BJ (cell line): ENCODE results near the gene TMEM119. TPM values are rescaled to one million over a fixed set of nuclear protein-coding genes. Genes with fewer than 3 reads are reported as not detected.

Experiments
- CTCF ChIA-PET: fragments of 350-600 bp; formaldehyde crosslinking; extraction: SDS; loops from one replicate; lab custom pipeline; 2021; ENCODE audit warnings: antibody characterized with exemption, inconsistent platforms; lab: Yijun Ruan, JAX
- POLR2A ChIA-PET: fragments of 300-600 bp; sonication (Branson Sonifier 250); formaldehyde crosslinking; extraction: SDS; loops from one replicate; lab custom pipeline; 2021; ENCODE audit warnings: antibody characterized with exemption; lab: Charles Lee
- DNase-seq: peaks from one replicate; pipeline ENCODE4 v3.0.0-alpha.2; 2011; ENCODE audit warnings: low read depth
- H3K27me3 ChIP-seq: 2 replicates; pipeline ENCODE4 v1.6.0; 2011; ENCODE audit warnings: low read length; ENCODE audit not compliant: control insufficient read depth, insufficient read depth
- H3K36me3 ChIP-seq: 2 replicates; pipeline ENCODE4 v1.5.1; 2011; ENCODE audit warnings: low read length; ENCODE audit not compliant: control insufficient read depth, insufficient read depth
- H3K4me3 ChIP-seq: 2 replicates; pipeline ENCODE4 v1.5.1; 2011; ENCODE audit warnings: low read depth, mild to moderate bottlenecking, control low read depth, low read length
- polyA plus RNA-seq: library from polyadenylated mRNA; depleted of rRNA; stranded (reverse); fragments of >200 nt; gene quantifications from 2 replicates; pipeline ENCODE4 v1.2.3, GENCODE V29; 2011
- TF ChIP-seq, protein P1 (sequence below): IDR thresholded peaks from 2 replicates; pipeline ENCODE4 v1.5.1; 2011; ENCODE audit warnings: low read depth, mild to moderate bottlenecking, control low read depth, inconsistent platforms, low read length, moderate library complexity; ENCODE audit not compliant: insufficient read depth

The TMEM119 gene
- polyA plus RNA-seq, 1 experiment, result 80.6 TPM

DNA sequence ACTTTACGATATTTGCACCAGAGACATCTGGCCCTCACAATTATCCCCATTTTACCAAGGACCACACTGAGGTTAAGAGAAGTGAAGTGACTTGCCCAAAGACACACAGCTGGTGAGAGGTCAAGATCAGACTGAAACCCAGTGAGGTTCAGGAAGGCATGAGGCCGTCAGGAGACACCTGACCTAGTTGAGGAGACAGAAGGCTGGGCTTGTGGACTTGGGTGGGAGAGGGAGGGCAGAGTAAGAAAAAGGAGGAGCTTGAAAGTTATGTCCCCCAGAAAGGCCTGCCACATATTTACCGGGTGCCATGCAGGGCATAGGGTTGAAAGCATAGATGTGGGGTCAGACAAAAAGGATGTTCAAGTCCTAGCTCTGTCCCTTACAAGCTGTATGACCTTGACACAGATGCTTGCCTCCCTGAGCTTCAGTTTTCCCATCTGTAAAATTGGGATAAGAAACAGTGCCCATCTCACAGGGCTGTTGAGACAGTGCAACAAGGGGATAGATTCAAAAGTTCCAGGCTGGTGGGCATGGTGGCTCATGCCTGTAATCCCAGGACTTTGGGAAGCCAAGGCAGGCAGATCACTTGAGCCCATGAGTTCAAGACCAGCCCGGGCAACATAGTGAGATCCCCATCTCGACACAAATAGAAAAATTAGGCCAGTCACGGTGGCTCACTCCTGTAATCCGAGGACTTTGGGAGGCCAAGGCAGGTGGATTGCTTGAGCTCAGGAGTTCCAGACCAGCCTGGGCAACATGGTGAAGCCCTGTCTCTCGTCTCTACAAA, 29.4 kb upstream of the TMEM119 start:
- Histone ChIP-seq H3K36me3 (no peaks in the 10 kb centered on the region), H3K4me3 (no peak overlapping the region), H3K27me3 (no peaks in the 10 kb centered on the region)
- ChIA-PET POLR2A (no interaction called here), CTCF (interaction anchor here (0.7 to 5.5 kb wide), 7 partner anchors 9 to 1086 kb away, joined by 3 to 40 read pairs (median 3); partner anchors contain the start of gene FAM222A)
- TF ChIP-seq, protein P1, sequence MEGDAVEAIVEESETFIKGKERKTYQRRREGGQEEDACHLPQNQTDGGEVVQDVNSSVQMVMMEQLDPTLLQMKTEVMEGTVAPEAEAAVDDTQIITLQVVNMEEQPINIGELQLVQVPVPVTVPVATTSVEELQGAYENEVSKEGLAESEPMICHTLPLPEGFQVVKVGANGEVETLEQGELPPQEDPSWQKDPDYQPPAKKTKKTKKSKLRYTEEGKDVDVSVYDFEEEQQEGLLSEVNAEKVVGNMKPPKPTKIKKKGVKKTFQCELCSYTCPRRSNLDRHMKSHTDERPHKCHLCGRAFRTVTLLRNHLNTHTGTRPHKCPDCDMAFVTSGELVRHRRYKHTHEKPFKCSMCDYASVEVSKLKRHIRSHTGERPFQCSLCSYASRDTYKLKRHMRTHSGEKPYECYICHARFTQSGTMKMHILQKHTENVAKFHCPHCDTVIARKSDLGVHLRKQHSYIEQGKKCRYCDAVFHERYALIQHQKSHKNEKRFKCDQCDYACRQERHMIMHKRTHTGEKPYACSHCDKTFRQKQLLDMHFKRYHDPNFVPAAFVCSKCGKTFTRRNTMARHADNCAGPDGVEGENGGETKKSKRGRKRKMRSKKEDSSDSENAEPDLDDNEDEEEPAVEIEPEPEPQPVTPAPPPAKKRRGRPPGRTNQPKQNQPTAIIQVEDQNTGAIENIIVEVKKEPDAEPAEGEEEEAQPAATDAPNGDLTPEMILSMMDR, result no peak
- no peak for DNase-seq

DNA sequence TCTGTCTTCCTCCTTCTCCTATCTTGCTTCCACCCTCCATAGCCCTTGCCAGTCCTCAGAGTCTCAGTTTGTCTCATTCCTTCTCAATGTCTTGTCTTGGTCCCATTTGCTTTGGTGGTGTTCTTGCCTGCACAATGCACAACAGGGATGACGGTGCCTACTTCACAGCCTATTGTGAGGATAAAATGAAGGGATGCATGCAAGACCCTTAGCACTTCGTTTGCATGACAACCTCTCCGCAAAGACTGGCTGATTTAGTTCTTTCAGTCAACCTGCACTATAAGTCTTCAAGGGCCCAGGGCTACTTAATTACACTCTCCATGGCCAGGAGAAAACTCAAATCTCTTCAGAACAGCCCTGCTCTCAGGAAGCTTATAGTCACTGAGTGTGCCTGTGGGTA, 27.3 kb upstream of the TMEM119 start:
- no peak for DNase-seq
- Histone ChIP-seq H3K27me3 (no peaks in the 10 kb centered on the region), H3K36me3 (no peaks in the 10 kb centered on the region), H3K4me3 (no peak overlapping the region)
- TF ChIP-seq, protein P1, result no peak
- CTCF ChIA-PET, result no interaction called here
- POLR2A ChIA-PET, result no interaction called here

DNA sequence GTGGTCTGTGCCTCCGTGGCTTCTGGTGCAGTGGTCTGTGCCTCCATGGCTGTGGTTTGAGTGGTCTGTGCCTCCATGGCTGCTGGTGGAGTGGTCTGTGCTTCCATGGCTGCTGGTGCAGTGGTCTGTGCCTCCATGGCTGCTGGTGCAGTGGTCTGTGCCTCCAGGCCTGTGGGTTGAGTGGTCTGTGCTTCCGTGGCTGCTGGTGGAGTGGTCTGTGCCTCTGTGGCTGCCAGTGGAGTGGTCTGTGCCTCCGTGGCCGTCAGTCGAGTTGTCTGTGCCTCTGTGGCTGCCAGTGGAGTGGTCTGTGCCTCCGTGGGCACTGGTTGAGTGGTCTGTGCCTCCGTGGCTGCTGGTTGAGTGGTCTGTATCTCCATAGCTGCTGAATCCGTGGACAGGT, 25.7 kb upstream of the TMEM119 start:
- no peak for DNase-seq
- CTCF ChIA-PET, result interaction anchor here (12.6 kb wide), 1 partner anchor 55 kb away, joined by 460 read pairs; the partner anchor contains the start of genes ISCU and SART3
- TF ChIP-seq, protein P1, result no peak
- H3K27me3 ChIP-seq, result no peaks in the 10 kb centered on the region
- H3K36me3 ChIP-seq, result no peaks in the 10 kb centered on the region
- H3K4me3 ChIP-seq, result no peak overlapping the region
- POLR2A ChIA-PET, result no interaction called here

DNA sequence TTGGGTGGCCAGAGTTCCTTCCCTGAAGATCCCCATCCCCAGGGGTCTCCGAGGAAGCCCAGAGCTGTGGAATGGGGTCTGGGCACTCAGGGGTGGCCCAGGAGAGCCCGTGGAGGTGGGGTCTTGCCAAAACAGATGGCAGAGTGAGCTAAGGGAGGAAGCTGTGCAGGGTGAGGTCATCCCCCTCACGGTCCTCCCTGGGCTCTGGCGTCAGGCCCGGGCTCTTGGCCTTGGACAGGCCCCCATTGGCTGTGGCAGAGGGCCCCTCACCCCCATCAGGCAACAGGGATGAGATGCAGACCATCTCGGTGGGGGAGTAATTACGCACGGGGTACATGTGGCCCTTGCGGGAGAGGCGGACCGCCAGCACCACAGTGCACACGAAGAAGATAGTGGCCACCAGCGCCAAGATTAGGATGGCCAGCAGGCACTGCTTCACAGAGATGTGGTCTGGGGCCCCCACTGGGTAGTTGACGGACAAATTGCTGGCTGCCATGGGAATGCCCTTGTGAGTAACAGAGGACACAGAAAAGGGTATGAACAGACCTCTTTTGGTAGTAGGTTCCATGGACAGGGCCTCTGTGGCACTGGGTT, 25.1 kb upstream of the TMEM119 start:
- no peak for DNase-seq
- TF ChIP-seq, protein P1, result no peak
- CTCF ChIA-PET, result interaction anchor here (0.7 to 12.6 kb wide), 2 partner anchors 55 to 106 kb away, joined by 3 to 460 read pairs; partner anchors contain the start of genes ISCU and SART3
- no peaks in the 10 kb centered on the region for H3K36me3 ChIP-seq
- no peaks in the 10 kb centered on the region for H3K27me3 ChIP-seq
- POLR2A ChIA-PET, result no interaction called here
- H3K4me3 ChIP-seq, result no peak overlapping the region

DNA sequence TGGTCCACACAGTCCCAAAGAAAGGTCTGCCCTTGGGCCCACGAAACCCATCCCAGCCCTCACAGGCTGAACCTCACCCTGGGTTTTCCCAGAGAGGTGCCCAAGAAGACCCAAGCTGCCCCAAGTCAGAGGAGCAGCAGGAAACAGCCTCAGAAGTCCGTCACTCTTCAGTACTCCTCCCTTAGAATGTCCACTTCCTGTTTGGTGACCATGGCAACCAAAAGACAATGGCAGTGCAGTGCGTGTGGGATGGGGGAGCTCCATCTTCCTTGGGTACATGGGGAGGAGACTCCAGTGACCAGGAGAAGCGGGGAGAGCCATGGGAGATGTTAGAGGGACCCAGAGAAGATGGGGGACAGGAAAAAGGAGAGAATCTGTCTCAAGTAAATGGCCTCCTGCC, 24.5 kb upstream of the TMEM119 start:
- no peak for DNase-seq
- ChIA-PET POLR2A (no interaction called here), CTCF (interaction anchor here (12.6 kb wide), 1 partner anchor 54 kb away, joined by 460 read pairs; the partner anchor contains the start of genes ISCU and SART3)
- TF ChIP-seq, protein P1, result no peak
- Histone ChIP-seq H3K36me3 (no peaks in the 10 kb centered on the region), H3K4me3 (no peak overlapping the region), H3K27me3 (no peaks in the 10 kb centered on the region)
